Measurements from ENCODE around the gene LMF2.

LMF2 gene

GRCh38 chr22:50504369-50505211, 2.9 kb downstream of the LMF2 start:
- DNase-seq (ENCODE audit: low read depth), result no peak

- no peak for DNase-seq (ENCODE audit: low read depth)
Observed at GRCh38 chr22:50503475-50504145, 3.9 kb downstream of the LMF2 start.

DNA sequence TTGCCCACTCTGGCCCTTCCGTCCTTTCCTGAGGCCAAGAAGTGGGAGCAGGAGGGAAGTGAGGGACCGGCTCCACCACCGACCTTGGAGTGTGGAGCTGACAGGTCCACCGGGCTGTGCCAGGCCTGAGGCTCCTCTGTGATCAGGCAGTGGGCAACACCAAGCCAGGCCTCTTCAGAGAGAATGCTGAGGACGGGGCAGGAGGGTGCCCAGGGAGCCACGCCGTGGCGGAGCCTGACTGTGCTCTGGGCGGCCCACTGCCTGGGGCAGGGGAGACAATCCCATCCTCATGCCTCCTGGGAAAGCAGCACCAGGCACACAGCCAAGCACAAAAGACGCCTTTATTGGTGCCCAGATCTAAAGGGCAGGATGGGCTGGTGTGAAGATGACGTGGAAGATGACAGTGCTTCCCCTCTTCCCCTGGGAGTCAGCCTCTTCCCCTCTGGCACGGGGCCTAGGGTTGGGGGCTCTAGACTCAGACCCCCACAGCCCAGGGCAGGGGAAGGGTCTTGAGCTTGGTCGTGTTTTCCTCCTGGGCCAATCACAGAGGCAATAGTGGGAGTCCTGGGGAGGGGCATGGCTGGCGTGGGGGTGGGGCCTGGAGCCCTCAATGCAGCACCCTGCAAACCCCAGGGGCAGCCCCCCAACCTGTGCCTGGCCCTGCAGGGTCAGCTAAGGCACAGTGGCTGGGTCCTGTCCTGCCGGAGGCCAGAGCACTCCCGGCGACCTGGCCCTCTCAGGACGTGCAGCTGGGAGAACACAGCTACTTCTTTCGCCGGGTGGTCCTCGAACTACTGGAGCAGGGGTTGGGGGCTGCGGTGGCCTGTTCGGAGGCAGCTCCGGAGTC, 4.7 kb downstream of the LMF2 start:
- no peak for DNase-seq (ENCODE audit: low read depth)

GRCh38 chr22:50502096-50502495, 5.4 kb downstream of the LMF2 start:
- no peak for DNase-seq (ENCODE audit: low read depth)

DNA sequence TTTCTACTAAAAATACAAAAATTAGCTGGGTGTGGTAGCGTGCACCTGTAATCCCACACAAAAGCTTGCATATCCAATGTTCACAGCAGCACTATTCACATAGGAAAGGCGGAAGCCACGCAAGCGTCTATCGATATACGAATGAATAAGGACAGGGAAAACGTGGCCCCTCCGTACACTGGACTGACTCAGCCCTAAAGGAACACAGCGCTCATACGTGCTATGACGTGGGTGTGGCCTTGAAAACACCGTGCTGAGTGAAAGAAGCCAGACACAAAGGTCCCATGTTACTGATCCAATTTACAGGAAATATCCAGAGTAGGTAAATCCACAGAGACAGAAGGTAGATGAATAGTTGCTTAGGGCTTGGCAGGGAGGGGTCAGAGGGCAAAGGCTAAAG, 7.0 kb downstream of the LMF2 start:
- no peak for DNase-seq (ENCODE audit: low read depth)

GRCh38 chr22:50498322-50498890, 9.1 kb downstream of the LMF2 start:
- no peak for DNase-seq (ENCODE audit: low read depth)

- no peak for DNase-seq (ENCODE audit: low read depth)
Observed at GRCh38 chr22:50497093-50497492, 10.4 kb downstream of the LMF2 start.

GRCh38 chr22:50490531-50491308, 16.8 kb downstream of the LMF2 start:
- DNase-seq (ENCODE audit: low read depth), result no peak

GRCh38 chr22:50489363-50490243, 17.9 kb downstream of the LMF2 start:
- no peak for DNase-seq (ENCODE audit: low read depth)

GRCh38 chr22:50488886-50489285, 18.6 kb downstream of the LMF2 start:
- DNase-seq (ENCODE audit: low read depth), result no peak

DNA sequence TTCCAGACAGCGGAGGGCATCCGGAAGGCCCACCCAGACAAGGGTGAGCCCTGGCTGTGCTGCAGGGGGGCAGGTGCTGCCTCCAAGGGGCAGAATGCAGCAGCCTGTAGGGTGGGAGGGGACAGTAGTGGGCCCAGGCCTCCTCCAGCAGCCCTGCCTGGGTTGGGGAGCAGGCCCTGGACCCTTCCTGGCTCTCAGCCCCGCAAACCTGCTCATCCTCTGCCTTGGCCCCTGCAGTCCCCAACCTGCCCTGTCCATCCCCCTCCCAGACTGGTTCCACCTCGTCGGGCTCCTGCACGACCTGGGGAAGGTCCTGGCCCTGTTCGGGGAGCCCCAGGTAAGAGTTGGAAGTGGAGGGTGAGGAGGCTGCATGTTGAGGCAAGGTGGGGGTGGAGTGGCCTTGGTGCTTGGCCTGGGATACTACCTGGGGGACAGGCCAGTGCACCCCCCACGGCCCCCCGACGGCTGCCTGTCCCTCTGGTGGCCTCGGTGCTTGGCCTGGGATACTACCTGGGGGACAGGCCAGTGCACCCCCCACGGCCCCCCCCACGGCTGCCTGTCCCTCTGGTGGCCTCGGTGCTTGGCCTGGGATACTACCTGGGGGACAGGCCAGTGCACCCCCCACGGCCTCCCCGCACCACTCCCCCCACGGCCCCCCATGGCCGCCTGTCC, 19.4 kb downstream of the LMF2 start:
- DNase-seq (ENCODE audit: low read depth), result no peak

GRCh38 chr22:50487290-50488005, 20.1 kb downstream of the LMF2 start:
- no peak for DNase-seq (ENCODE audit: low read depth)

- no peak for DNase-seq (ENCODE audit: low read depth)
Observed at GRCh38 chr22:50486561-50487289, 20.8 kb downstream of the LMF2 start, which contains the start of gene MIOX. TSS of gene MIOX (plus strand) at chr22:50486859. CDS start at chr22:50486898, 39 bp downstream.

GRCh38 chr22:50485221-50486131, 22.0 kb downstream of the LMF2 start:
- no peak for DNase-seq (ENCODE audit: low read depth)

GRCh38 chr22:50483977-50484853, 23.3 kb downstream of the LMF2 start:
- no peak for DNase-seq (ENCODE audit: low read depth)

GRCh38 chr22:50483556-50483955, 23.9 kb downstream of the LMF2 start:
- DNase-seq (ENCODE audit: low read depth), result no peak
